OCI-LY7 (cell line): Measurements from ENCODE around the gene IL2RA. TPM values are rescaled to one million over a fixed set of nuclear protein-coding genes. Genes with fewer than 3 reads are reported as not detected.
A peak's percentile ranks its signal among the peaks of the same experiment; 100 is the strongest.

Source experiments
- BruUV-seq: library from RNA; stranded (reverse); fragments of 400-500 nt; replicated peaks from 2 replicates; lab custom pipeline; 2021; lab: Mats Ljungman, UMichigan
- CTCF ChIA-PET: fragments of 300-600 bp; sonication (Branson Sonifier 250); formaldehyde crosslinking; loops from one replicate; lab custom pipeline; 2022; ENCODE audit warnings: antibody characterized with exemption; ENCODE audit not compliant: unreplicated experiment; lab: Charles Lee
- POLR2A ChIA-PET: fragments of 300-600 bp; sonication (Branson Sonifier 250); formaldehyde crosslinking; loops from one replicate; lab custom pipeline; 2022; ENCODE audit warnings: antibody characterized with exemption; lab: Charles Lee
- DNase-seq: peaks from one replicate; pipeline ENCODE4 v3.0.0-alpha.2; 2015; ENCODE audit warnings: low spot score
- H2AFZ ChIP-seq: fragments of 200-600 bp; sonication (generic), shearing (Covaris generic); 2 replicates; pipeline ENCODE4 v1.6.1; 2014; ENCODE audit warnings: mild to moderate bottlenecking, antibody characterized with exemption, low read length, moderate library complexity
- H3K27ac ChIP-seq: fragments of 200-600 bp; sonication (generic); 2 replicates; pipeline ENCODE4 v1.5.1; 2014; ENCODE audit warnings: mixed run types, low read depth, mild to moderate bottlenecking, moderate library complexity, low read length, inconsistent platforms; ENCODE audit not compliant: poor library complexity, severe bottlenecking
- H3K36me3 ChIP-seq: fragments of 200-600 bp; sonication (generic); 2 replicates; pipeline ENCODE4 v1.6.1; 2014; ENCODE audit warnings: mild to moderate bottlenecking, antibody characterized with exemption, low read length, moderate library complexity, mixed read lengths; ENCODE audit not compliant: insufficient read depth
- H3K4me1 ChIP-seq: fragments of 200-600 bp; sonication (generic); 2 replicates; pipeline ENCODE4 v1.5.1; 2014; ENCODE audit warnings: mild to moderate bottlenecking, low read length; ENCODE audit not compliant: insufficient read depth, poor library complexity, severe bottlenecking
- H3K4me2 ChIP-seq: fragments of 200-600 bp; sonication (generic); 2 replicates; pipeline ENCODE4 v1.6.1; 2014; ENCODE audit warnings: mild to moderate bottlenecking, low read length
- H3K4me3 ChIP-seq: fragments of 200-600 bp; sonication (generic); 2 replicates; pipeline ENCODE4 v1.5.1; 2014; ENCODE audit warnings: mild to moderate bottlenecking, low read depth, low read length; ENCODE audit not compliant: poor library complexity, severe bottlenecking
- H3K79me2 ChIP-seq: fragments of 200-600 bp; sonication (generic); 2 replicates; pipeline ENCODE4 v1.6.1; 2016; ENCODE audit warnings: low read depth, mild to moderate bottlenecking, low read length, moderate library complexity, mixed read lengths; ENCODE audit not compliant: insufficient read depth
- H3K9me2 ChIP-seq: fragments of 200-600 bp; sonication (generic); 2 replicates; pipeline ENCODE4 v1.6.1; 2016; ENCODE audit warnings: mild to moderate bottlenecking, low read length, mixed read lengths; ENCODE audit not compliant: insufficient read depth
- H3K9me3 ChIP-seq: fragments of 200-600 bp; sonication (generic); 2 replicates; pipeline ENCODE4 v1.6.1; 2014; ENCODE audit warnings: mild to moderate bottlenecking, mixed run types, low read length, mixed read lengths
- H4K20me1 ChIP-seq: fragments of 200-600 bp; sonication (generic); 2 replicates; pipeline ENCODE4 v1.6.1; 2014; ENCODE audit warnings: mild to moderate bottlenecking, antibody characterized with exemption, low read length, moderate library complexity, mixed read lengths; ENCODE audit not compliant: insufficient read depth
- EZH2phosphoT487 ChIP-seq: fragments of 200-600 bp; sonication (generic); IDR thresholded peaks from 2 replicates; pipeline ENCODE4 v1.6.1; 2018; ENCODE audit warnings: low read depth, borderline replicate concordance, mild to moderate bottlenecking, mixed run types, antibody characterized with exemption, low read length, moderate library complexity, mixed read lengths
- intact Hi-C: fragments of 100-400 bp; cut with micrococcal nuclease; formaldehyde crosslinking; loops from one replicate; pipeline ENCODE4 v1.10.0; 2022; ENCODE audit not compliant: unreplicated experiment
- total RNA-seq, 2 experiments: library from RNA; depleted of rRNA in 1 of 2; stranded (reverse); fragments of >200 nt in 1 of 2; shearing (Covaris generic) in 1 of 2; gene quantifications; 2 replicates each; pipeline ENCODE4 v1.2.3, GENCODE V29; 2014 to 2022
- TF ChIP-seq, protein P1 (sequence below): fragments of 200-600 bp; sonication (generic); conservative IDR thresholded peaks from 2 replicates; pipeline ENCODE4 v1.5.1; 2014; ENCODE audit warnings: mild to moderate bottlenecking, antibody characterized with exemption, low read length, moderate library complexity, mixed read lengths

Gene IL2RA
- total RNA-seq, 2 experiments from 2014 or later = 22.3 to 24.0 TPM

DNA sequence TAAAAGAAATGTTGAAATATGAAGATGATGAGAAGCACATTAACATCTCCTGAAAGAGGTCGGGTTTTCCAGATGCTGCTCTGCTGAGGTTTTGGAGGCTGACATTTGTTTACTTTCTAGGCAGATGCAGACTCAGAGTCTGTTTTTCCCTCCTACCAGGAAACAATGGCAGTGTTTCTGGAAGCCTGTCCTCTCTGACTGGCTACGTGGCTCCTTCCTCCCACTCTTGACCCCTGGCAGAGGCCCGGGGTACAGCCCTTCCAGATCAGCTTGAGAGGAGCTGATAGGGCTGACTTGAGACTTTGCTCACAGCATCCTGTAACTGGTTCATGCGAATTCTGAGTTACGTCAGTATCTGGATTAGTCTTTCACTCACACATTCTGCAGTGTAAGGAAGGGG lies 43.7 kb downstream of the IL2RA start:
- peaks cover 28% of the 10 kb centered on the region for H3K4me1 ChIP-seq
- H4K20me1 ChIP-seq = no peaks in the 10 kb centered on the region
- no peak overlapping the region for H2AFZ ChIP-seq
- intact Hi-C loops = loop anchor here (10.0 kb wide), 1 partner anchor 386 kb away; no protein-coding TSS in a partner anchor
- H3K4me2 ChIP-seq = no peak overlapping the region
- no peaks in the 10 kb centered on the region for H3K79me2 ChIP-seq
- DNase-seq = no peak
- H3K36me3 ChIP-seq = peaks cover 44% of the 10 kb centered on the region
- CTCF ChIA-PET = no interaction called here
- H3K27ac ChIP-seq = no peak overlapping the region
- POLR2A ChIA-PET = no interaction called here
- no TSS peak for BruUV-seq
- H3K9me3 ChIP-seq = no peaks in the 10 kb centered on the region
- H3K9me2 ChIP-seq = no peaks in the 10 kb centered on the region
- TF ChIP-seq EZH2phosphoT487 = no peak
- TF ChIP-seq, protein P1, sequence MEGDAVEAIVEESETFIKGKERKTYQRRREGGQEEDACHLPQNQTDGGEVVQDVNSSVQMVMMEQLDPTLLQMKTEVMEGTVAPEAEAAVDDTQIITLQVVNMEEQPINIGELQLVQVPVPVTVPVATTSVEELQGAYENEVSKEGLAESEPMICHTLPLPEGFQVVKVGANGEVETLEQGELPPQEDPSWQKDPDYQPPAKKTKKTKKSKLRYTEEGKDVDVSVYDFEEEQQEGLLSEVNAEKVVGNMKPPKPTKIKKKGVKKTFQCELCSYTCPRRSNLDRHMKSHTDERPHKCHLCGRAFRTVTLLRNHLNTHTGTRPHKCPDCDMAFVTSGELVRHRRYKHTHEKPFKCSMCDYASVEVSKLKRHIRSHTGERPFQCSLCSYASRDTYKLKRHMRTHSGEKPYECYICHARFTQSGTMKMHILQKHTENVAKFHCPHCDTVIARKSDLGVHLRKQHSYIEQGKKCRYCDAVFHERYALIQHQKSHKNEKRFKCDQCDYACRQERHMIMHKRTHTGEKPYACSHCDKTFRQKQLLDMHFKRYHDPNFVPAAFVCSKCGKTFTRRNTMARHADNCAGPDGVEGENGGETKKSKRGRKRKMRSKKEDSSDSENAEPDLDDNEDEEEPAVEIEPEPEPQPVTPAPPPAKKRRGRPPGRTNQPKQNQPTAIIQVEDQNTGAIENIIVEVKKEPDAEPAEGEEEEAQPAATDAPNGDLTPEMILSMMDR = no peak
- H3K4me3 ChIP-seq = no peak overlapping the region

DNA sequence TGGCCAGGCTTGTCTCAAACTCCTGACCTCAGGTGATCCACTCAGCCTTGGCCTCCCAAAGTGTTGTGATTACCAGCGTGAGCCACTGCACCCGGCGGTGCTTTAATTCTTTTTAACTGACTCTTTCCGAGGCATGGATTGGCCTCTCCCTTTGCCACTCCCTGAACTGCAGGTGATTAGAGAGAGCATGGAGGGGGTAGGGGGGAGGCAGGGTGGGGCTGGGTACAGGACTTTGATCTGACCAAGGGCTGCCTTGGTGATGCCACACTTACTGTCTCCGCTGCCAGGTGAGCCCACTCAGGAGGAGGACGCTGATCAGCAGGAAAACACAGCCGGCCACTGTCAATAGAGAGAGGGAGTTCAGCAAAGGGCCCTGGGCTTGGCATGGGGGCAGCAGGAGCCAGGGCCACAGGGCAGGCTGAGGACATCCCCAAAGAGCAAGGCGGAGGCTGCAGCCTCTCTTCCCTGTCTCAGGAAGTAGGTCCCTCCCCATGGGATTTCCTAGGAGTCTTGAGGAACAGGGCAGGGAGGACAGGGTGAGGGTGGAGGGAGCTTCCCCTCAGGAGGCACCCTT lies 44.3 kb downstream of the IL2RA start:
- DNase-seq = no peak
- POLR2A ChIA-PET = interaction anchor here (1.0 kb wide), 1 partner anchor 10 kb away, joined by 3 read pairs; no protein-coding TSS in a partner anchor
- Histone ChIP-seq H3K9me2 (no peaks in the 10 kb centered on the region), H3K4me3 (no peak overlapping the region), H3K36me3 (peaks cover 39% of the 10 kb centered on the region), H3K9me3 (no peaks in the 10 kb centered on the region), H3K4me2 (no peak overlapping the region), H3K27ac (no peak overlapping the region), H4K20me1 (no peaks in the 10 kb centered on the region), H3K79me2 (no peaks in the 10 kb centered on the region), H2AFZ (no peak overlapping the region), H3K4me1 (peaks cover 28% of the 10 kb centered on the region)
- intact Hi-C loops = loop anchor here (10.0 kb wide), 1 partner anchor 387 kb away; no protein-coding TSS in a partner anchor
- no TSS peak for BruUV-seq
- TF ChIP-seq EZH2phosphoT487 = no peak
- TF ChIP-seq, protein P1 = no peak
- CTCF ChIA-PET = no interaction called here

- Histone ChIP-seq H3K4me3 (peak overlapping the region; percentile 4), H3K4me1 (peaks cover 19% of the 10 kb centered on the region), H3K9me2 (no peaks in the 10 kb centered on the region), H3K27ac (peak overlapping the region; percentile 68), H3K9me3 (no peaks in the 10 kb centered on the region), H4K20me1 (no peaks in the 10 kb centered on the region), H2AFZ (peak overlapping the region; percentile 51; the same call in 1 of the 2 replicates), H3K4me2 (peak overlapping the region; percentile 61), H3K36me3 (peaks cover 23% of the 10 kb centered on the region), H3K79me2 (no peaks in the 10 kb centered on the region)
- no TSS peak for BruUV-seq
- no peak for TF ChIP-seq EZH2phosphoT487
- TF ChIP-seq, protein P1 = peak; percentile 99
- intact Hi-C loops = loop anchor here (1.0 to 10.0 kb wide), 4 partner anchors 36 to 390 kb away; no protein-coding TSS in a partner anchor
- DNase-seq = peak; percentile 86
- CTCF ChIA-PET = interaction anchor here (1.2 to 2.5 kb wide), 3 partner anchors 34 to 72 kb away, joined by 4 to 10 read pairs (median 4); no protein-coding TSS in a partner anchor
- POLR2A ChIA-PET = interaction anchor here (0.5 to 1.8 kb wide), 11 partner anchors 24 to 338 kb away, joined by 3 to 6 read pairs (median 3); partner anchors contain the start of gene PFKFB3
Observed at GRCh38 chr10:6014241-6014761, 47.9 kb downstream of the IL2RA start.
